DMS153 (cell line): ENCODE results near the gene MPPE1.
"Not testable (repeated sequence)": the region's sequence is repeated elsewhere in the genome, so short reads cannot be mapped to it uniquely, and the experiment has no call there.

Experiments used
- DNase-seq: peaks from one replicate; lab custom pipeline; 2025; lab: John Stamatoyannopoulos, UW

The MPPE1 gene

GRCh38 chr18:11857177-11857887 lies 50.8 kb downstream of the MPPE1 start:
- DNase-seq = no peak

GRCh38 chr18:11854554-11854953 lies 53.6 kb downstream of the MPPE1 start:
- not testable (repeated sequence) for DNase-seq

- no peak for DNase-seq
These were observed 56.2 kb downstream of the MPPE1 start for GRCh38 chr18:11851806-11852337.

- peak; percentile 74 for DNase-seq
These were observed 56.8 kb downstream of the MPPE1 start, which contains the start of gene CHMP1B for GRCh38 chr18:11851146-11851805. Gene CHMP1B, plus strand, starts transcription at chr18:11851413. Its CDS starts 99 bp downstream, at chr18:11851512.

GRCh38 chr18:11850821-11851145 lies 57.3 kb downstream of the MPPE1 start:
- no peak for DNase-seq

GRCh38 chr18:11849841-11850634 lies 58.1 kb downstream of the MPPE1 start:
- no peak for DNase-seq

GRCh38 chr18:11849279-11849678 lies 58.8 kb downstream of the MPPE1 start:
- DNase-seq = no peak

GRCh38 chr18:11847811-11848210 lies 60.3 kb downstream of the MPPE1 start:
- no peak for DNase-seq

- DNase-seq = no peak
These were observed 62.5 kb downstream of the MPPE1 start for GRCh38 chr18:11845654-11846053.

- DNase-seq = no peak
These were observed 63.7 kb downstream of the MPPE1 start for GRCh38 chr18:11844436-11844835.

- DNase-seq = no peak
These were observed 65.6 kb downstream of the MPPE1 start for GRCh38 chr18:11842562-11842961.

GRCh38 chr18:11840493-11840892 lies 67.6 kb downstream of the MPPE1 start:
- no peak for DNase-seq

- DNase-seq = no peak
These were observed 68.6 kb downstream of the MPPE1 start for GRCh38 chr18:11839556-11839955.

GRCh38 chr18:11834772-11835171 lies 73.3 kb downstream of the MPPE1 start:
- DNase-seq = no peak
